T-helper 2 cell treated with Interferon-gamma antibody and Interleukin-4, amounts not matched to agents 5 μg/mL and 100 μg/mL, for 36 hours (primary cell): ENCODE data around the gene APBA2.

Experiments used
- DNase-seq: peaks from one replicate; pipeline ENCODE4 v3.0.0; 2021; ENCODE audit warnings: low spot score
- H3K27ac Mint-ChIP-seq: one replicate; pipeline ENCODE4 v1.8.0; 2021; ENCODE audit warnings: mild to moderate bottlenecking, mixed read lengths
- H3K27me3 Mint-ChIP-seq: one replicate; pipeline ENCODE4 v1.8.0; 2021; ENCODE audit warnings: low read depth, mixed read lengths
- H3K36me3 Mint-ChIP-seq: one replicate; pipeline ENCODE4 v1.8.0; 2021; ENCODE audit warnings: low read depth, mixed read lengths
- H3K4me1 Mint-ChIP-seq: one replicate; pipeline ENCODE4 v1.8.0; 2021; ENCODE audit warnings: low read depth, mixed read lengths
- H3K4me3 Mint-ChIP-seq: one replicate; pipeline ENCODE4 v1.8.0; 2022; ENCODE audit warnings: mild to moderate bottlenecking, moderate library complexity, mixed read lengths
- H3K9me3 Mint-ChIP-seq: one replicate; pipeline ENCODE4 v1.8.0; 2021; ENCODE audit warnings: mixed read lengths

Gene APBA2

DNA sequence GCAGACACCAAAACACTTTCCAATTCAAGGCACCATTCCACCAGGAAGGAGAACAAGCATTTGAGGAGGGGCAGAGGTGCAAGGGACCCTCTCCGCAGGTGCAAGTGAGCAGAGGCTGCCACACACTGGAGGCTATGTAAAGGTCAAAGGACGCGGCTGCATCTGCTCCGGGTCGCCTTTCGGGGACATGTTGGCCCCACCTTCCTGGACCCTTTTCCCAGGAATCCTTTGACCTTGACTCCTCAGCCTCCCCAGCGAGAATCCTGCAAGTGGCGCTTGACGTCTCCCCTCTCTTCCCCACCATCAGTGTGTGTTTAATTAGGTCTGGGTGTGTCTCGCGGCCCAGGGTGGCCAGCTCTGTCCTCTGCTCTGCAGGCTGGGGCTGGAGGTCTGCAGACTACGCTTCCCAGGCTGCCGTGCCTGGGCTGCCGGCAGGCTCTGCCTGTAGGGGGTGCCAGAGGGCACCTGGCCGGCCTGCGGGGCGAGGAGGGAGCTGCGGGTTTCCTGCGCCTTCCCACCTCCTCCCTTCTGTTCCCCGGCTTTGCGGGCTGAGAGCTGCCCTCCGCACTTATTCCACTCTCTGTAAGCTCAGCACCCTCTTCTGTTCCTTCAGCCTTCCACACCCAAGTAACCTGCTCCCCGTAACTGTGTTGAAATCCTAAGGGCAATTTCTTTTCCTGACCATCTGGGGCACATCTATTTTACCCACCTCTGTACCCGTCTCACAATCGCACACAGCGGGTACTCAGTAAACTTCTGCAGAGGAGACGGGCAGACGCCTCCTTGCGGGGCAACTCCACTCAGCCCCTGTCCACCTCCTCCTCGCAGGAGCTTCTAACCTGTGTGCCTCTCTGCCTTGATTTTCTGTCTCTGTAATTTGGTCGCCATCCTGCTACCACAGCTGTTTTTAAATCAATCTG, 254.0 kb downstream of the APBA2 start:
- H3K9me3 Mint-ChIP-seq = no peaks in the 10 kb centered on the region
- H3K4me1 Mint-ChIP-seq = peaks cover 2% of the 10 kb centered on the region
- H3K27me3 Mint-ChIP-seq = peaks cover 22% of the 10 kb centered on the region
- H3K36me3 Mint-ChIP-seq = no peaks in the 10 kb centered on the region
- H3K4me3 Mint-ChIP-seq = no peak overlapping the region
- H3K27ac Mint-ChIP-seq = no peak overlapping the region
- peak; percentile 52 for DNase-seq

DNA sequence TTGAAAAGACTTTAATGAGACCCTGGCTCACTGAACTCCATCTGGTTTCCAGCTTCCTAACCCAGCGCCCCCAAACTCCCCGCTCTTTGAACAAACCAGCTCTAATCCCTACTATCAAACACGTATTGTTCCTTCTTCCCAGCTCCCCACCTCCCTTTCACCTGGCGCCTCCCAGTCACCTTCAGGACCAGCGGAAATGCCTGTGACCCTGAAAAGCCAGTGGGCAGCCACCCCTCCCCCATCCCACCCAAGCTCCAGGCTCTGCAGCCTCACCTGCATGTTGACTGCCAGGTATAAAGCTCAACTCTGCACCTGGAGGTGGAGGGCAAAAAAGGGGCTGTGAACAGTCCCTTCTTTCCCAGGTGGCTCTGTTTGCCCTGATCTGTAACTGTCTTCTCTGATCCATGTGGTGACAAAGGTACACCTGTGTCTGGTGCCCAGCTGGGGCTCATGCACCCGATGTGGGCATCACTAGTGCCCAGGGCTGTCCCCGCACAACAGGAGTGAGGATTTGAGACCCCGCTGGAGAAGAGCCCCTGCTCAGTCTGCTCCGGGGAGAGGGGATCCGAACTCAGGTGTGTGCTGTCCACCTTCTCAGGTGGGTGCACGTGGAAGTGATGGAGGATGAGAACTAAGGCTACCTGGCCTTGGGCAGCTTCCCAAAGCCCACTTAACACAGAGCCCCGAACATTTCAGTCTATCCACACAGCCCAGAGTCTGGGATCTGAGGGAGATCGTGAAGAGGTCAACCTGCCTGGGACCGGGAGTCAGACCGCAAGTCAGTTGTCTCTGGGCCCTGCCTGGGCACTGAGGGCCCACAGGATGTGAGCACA, 254.9 kb downstream of the APBA2 start:
- H3K9me3 Mint-ChIP-seq = no peaks in the 10 kb centered on the region
- H3K4me3 Mint-ChIP-seq = no peak overlapping the region
- H3K27ac Mint-ChIP-seq = no peak overlapping the region
- no peaks in the 10 kb centered on the region for H3K36me3 Mint-ChIP-seq
- H3K4me1 Mint-ChIP-seq = peaks cover 2% of the 10 kb centered on the region
- peaks cover 22% of the 10 kb centered on the region for H3K27me3 Mint-ChIP-seq
- no peak for DNase-seq

DNA sequence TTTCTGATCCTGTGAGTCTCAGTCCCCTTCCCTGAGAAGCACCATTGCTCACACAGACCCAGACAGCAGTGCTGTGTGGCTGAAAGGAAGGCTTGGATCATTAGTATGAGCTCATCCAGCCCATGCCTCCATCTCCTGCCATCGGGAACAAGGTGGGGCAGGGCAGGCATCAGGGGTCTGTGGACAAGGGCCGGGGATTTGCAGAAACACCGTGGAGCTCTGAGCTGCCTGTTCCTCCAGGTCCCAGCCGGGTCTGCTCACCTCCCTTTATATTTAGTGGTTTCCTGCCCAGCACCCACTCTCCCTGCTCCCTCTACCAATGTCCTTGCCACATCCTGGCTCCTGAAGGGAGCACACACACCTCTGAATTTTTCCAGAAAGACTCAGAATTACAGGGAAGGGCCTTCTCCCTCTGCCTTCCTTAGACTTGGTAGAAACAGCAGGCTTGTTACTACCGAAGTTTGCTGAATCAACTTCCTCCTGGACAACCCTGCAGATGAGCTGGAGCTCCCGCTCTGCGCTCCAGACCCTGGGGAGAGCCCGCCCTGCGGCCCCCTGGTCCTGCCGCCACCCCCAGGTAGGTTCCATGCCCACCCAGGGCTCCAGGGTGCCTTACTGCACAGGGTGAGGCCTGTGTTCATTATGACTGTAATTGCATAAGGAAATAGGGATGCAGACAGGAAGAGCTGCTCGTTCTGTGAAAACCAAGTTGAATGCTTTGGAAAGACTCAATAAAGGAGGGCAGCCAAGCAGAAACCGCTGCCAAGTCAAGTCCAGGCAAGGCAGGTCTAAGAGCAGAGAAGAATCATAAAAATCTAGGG, 255.7 kb downstream of the APBA2 start:
- Mint-ChIP-seq H3K4me1 (peaks cover 2% of the 10 kb centered on the region), H3K27ac (no peak overlapping the region), H3K27me3 (peaks cover 22% of the 10 kb centered on the region), H3K9me3 (no peaks in the 10 kb centered on the region), H3K36me3 (no peaks in the 10 kb centered on the region), H3K4me3 (no peak overlapping the region)
- DNase-seq = no peak

DNA sequence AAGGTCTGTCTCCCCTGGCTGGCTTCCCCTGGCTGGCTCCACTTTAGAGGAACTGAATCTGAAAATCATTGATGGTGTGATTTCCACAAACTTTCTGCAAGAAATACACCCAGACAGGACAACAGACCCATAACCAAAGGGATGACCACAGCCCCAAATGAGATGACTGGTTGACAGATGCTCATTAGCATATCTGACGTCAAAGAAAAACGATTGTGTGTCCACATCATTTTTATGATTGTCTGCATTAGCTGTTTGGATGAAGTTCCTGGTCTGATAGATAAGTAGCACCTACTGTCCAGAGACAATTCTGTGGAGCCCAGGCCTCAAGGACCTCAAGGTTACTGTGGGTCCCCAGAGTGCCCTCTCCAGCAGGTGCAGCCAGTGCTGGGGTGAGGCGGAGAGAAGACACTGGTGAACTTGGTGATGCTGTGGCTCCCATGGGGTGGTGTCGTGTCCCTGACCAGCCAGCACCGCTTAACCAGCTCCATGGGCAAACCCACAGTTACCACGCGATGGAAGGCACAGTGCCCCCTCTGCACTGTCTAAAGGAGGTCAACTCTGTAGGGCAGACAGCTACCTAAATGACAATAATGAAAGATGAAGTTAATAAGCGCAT, 256.5 kb downstream of the APBA2 start:
- Mint-ChIP-seq H3K4me1 (peaks cover 2% of the 10 kb centered on the region), H3K9me3 (no peaks in the 10 kb centered on the region), H3K27ac (no peak overlapping the region), H3K4me3 (no peak overlapping the region), H3K36me3 (no peaks in the 10 kb centered on the region), H3K27me3 (peaks cover 22% of the 10 kb centered on the region)
- DNase-seq = no peak

DNA sequence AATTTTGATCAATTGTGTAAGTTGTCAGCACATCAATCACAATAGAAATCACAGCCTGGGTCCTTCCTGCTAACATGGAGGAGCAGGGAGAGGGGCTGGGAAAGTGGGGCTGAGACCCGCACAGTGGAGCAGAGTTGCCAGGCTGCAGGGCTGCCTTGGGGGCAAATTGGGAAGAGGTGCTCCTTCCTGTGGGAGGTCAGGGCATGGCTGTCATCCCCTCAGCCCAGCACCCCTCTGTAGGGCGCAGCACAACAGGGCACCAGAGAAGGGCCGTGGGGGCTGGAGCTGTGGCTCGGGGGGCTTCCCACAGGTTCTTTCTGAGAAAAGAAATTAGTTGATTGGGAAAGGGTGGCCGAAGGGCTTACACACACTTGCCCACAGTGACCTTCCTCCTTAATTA, 257.5 kb downstream of the APBA2 start:
- Mint-ChIP-seq H3K4me3 (no peak overlapping the region), H3K27me3 (peaks cover 21% of the 10 kb centered on the region), H3K9me3 (no peaks in the 10 kb centered on the region), H3K36me3 (no peaks in the 10 kb centered on the region), H3K27ac (no peak overlapping the region), H3K4me1 (peaks cover 2% of the 10 kb centered on the region)
- DNase-seq = no peak

DNA sequence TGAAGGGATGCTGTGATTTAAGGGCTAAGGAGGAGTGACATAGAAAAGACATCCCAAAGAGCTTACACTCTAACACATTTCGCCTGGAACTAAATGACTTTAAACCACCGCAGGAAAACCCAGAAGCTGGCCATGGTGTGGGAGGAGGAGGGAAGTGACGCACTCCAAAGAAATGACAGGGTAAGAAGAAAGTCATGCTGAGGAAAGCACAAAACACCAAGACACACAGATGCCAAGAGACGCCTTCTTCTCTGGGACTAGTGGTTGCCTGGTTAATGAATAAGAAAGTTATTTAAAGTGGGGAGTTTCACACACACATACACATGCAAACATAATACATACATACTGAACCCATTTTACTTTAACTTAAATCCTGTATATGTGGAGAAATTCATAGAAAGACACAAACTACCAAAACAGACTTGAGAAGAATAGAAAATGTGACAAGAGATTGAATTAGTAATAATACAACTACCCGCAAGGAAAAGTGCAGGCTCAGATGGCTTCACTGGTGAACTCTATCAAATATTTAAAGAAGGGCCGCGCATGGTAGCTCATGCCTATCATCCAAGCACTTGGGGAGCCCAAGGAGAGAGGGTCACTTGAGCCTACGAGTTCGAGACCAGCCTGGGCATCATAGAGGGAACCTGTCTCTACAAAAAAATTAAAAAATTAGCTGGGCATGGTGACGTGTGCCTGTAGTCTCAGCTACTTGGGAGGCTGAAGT, 258.3 kb downstream of the APBA2 start:
- H3K27ac Mint-ChIP-seq = no peak overlapping the region
- H3K4me3 Mint-ChIP-seq = no peak overlapping the region
- peaks cover 2% of the 10 kb centered on the region for H3K4me1 Mint-ChIP-seq
- no peak for DNase-seq
- H3K27me3 Mint-ChIP-seq = peaks cover 17% of the 10 kb centered on the region
- H3K36me3 Mint-ChIP-seq = no peaks in the 10 kb centered on the region
- H3K9me3 Mint-ChIP-seq = no peaks in the 10 kb centered on the region

DNA sequence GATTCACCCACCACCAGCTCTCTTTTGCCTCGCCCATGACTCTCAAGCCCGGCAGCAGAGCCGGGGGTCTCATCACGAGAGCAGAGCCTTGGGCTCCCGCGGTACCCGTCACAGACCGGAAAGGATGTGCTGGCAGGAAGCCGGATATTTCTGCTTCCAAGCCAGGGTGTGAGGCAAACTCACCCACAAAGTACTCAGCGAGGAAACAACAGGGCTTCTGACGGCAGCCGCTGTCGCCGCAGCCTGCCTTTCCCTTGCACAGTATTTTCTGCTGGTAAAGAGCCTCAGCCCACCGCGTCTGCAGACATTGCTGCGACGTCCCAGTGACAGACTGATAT, 263.9 kb downstream of the APBA2 start:
- Mint-ChIP-seq H3K27me3 (peaks cover 5% of the 10 kb centered on the region), H3K9me3 (no peaks in the 10 kb centered on the region), H3K27ac (no peak overlapping the region), H3K4me3 (no peak overlapping the region), H3K36me3 (no peaks in the 10 kb centered on the region), H3K4me1 (no peaks in the 10 kb centered on the region)
- DNase-seq = no peak

DNA sequence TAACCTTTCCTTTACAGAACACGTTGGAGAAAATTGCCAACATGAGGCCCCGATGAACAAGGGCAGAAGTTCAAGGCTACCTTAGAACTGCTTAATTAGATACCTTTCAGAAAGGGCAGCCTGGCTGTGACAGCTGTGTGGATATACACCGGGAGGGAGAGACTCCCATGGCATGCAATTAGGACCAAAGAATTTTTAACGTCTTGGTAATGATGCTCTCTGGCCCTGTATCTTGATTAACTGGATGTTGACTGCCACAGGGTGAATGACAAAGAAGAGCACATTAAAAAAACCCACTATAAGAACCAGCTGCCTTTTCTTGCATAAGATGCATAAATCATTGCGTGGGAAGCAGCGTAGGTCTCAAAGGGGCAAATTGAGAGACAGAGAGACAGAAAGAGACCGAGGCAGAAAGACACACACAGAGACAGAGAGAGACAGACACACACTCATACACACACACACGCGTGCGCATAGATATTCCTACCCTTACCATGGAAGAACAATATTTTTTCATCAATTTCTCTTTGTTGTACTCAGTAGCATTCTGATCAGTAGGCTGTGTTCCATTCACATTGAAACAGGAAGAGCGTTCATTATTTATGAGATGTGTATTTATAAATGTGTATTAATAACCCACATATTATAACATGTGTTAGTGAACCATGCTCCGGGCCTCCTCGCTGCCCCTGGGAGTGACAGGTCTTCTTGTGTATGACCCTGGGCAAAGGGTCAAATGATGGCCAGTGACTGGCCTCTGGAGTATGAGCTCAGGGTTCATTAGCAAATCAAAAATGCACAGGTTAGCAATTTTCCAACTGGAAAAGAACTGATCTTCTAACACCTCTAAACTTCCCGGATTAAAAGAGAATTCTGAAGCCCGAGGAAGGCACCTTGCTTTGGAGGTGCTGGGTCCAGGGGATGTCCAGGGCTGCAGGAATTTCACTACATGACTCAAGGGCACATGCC, 265.0 kb downstream of the APBA2 start:
- Mint-ChIP-seq H3K4me3 (no peak overlapping the region), H3K27ac (no peak overlapping the region), H3K36me3 (no peaks in the 10 kb centered on the region), H3K9me3 (no peaks in the 10 kb centered on the region), H3K27me3 (peaks cover 5% of the 10 kb centered on the region), H3K4me1 (no peaks in the 10 kb centered on the region)
- DNase-seq = no peak

DNA sequence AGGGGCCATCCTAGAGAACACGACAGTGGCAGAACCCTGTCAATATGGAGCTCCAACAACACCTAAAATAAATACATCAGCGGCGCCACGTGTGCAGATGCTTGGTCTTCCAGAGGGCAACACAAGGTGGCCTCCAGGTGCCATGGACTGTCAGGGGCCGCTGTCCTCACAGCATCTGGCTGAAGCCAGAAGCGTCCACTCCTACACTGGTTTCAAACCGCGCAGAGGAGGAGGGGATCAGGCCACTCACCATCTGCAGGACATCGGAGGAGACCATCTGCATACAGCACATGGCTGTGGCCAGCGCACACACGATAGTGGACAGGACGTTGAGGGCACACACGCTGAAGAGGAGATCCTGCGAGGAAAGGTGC, 265.7 kb downstream of the APBA2 start:
- no peak for DNase-seq
- Mint-ChIP-seq H3K27ac (no peak overlapping the region), H3K4me1 (no peaks in the 10 kb centered on the region), H3K4me3 (no peak overlapping the region), H3K36me3 (no peaks in the 10 kb centered on the region), H3K27me3 (peaks cover 5% of the 10 kb centered on the region), H3K9me3 (no peaks in the 10 kb centered on the region)

DNA sequence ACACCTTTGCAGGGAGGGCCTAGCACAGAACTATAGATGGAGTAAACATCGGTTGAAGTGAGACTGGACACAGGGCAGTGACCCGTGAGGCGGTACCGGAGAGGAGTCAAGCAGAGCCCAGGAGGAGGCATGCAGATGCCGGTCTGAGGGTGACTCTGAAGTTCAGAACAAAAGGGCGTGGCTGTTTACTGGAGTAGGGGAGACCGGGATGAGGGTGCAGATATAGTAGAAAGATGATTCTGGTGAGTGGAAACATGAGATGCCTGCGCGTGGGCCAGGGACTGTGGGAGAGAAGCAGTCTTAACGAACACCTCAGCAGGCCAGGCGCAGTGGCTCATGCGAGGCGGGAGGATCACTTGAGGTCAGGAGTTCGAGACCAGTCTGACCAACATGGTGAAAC, 270.7 kb downstream of the APBA2 start:
- Mint-ChIP-seq H3K9me3 (no peaks in the 10 kb centered on the region), H3K4me3 (no peak overlapping the region), H3K4me1 (peaks cover 5% of the 10 kb centered on the region), H3K36me3 (no peaks in the 10 kb centered on the region), H3K27ac (no peak overlapping the region), H3K27me3 (peaks cover 3% of the 10 kb centered on the region)
- no peak for DNase-seq

DNA sequence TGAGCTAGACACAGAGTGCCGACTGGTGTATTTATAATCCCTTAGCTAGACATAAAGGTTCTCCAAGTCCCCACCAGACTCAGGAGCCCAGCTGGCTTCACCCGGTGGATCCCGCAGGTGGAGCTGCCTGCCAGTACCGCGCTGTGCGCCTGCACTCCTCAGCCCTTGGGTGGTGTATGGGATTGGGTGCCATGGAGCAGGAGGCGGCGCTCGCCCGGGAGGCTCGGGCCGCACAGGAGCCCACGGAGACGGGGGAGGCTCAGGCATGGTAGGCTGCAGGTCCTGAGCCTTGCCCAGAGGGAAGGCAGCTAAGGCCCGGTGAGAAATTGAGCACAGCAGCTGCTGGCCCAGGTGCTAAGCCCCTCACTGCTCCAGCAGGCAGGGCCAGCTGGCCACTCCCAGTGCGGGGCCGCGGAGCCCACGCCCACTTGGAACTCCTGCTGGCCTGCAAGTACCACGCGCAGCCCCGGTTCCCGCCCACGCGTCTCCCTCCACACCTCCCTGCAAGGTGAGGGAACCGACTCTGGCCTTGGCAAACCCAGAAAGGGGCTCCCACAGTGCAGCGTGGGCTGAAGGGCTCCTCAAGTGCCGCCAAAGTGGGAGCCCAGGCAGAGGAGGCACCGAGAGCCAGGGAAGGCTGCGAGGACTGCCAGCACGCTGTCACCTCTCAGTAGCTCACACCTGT, 274.1 kb downstream of the APBA2 start:
- Mint-ChIP-seq H3K4me1 (peaks cover 5% of the 10 kb centered on the region), H3K9me3 (no peaks in the 10 kb centered on the region)

DNA sequence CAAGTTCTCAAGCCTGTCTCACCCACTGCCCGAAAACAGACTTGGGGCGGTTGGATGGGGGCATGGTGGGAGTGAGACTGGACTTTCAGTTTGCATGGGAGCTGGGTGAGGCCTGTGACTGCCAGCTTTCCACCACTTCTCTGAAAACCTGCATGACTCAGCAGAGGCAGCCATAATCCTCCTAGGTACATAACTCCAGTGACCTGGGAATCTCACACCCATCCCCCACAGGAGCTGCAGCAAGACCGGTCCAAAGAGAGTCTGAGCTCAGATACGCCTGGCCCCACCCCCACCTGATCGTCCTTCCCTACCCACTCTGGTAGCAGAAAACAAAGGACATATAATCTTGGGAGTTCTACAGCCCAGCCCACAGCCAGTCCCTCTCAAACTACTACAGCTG, 276.6 kb downstream of the APBA2 start:
- DNase-seq = no peak
- Mint-ChIP-seq H3K9me3 (no peaks in the 10 kb centered on the region), H3K4me3 (no peak overlapping the region), H3K27ac (no peak overlapping the region), H3K27me3 (peaks cover 12% of the 10 kb centered on the region), H3K36me3 (no peaks in the 10 kb centered on the region), H3K4me1 (peaks cover 5% of the 10 kb centered on the region)

More for the DNA sequence above, 274.1 kb downstream of the APBA2 start:
- peaks cover 4% of the 10 kb centered on the region for H3K27me3 Mint-ChIP-seq
- no peaks in the 10 kb centered on the region for H3K36me3 Mint-ChIP-seq
- no peak overlapping the region for H3K27ac Mint-ChIP-seq
- H3K4me3 Mint-ChIP-seq = no peak overlapping the region
- no peak for DNase-seq
